Peyer's patch (tissue), 4 donors: ENCODE data around the gene EHD1. TPM values are rescaled to one million over a fixed set of nuclear protein-coding genes. Genes with fewer than 3 reads are reported as not detected.
"Not testable (repeated sequence)": the region's sequence is repeated elsewhere in the genome, so short reads cannot be mapped to it uniquely, and the experiment has no call there.

ENCODE experiments used
- DNase-seq, 3 donors: peaks; one replicate each; pipeline ENCODE4 v3.0.0-alpha.2; 2017 to 2019
- H3K27ac ChIP-seq, 4 donors: fragments of 200-600 bp; sonication (generic); one replicate each; pipeline ENCODE4 v1.5.1; 2016 to 2019
- H3K27me3 ChIP-seq, 2 donors: fragments of 200-600 bp; sonication (generic); one replicate each; pipeline ENCODE4 v1.5.1; 2019
- H3K36me3 ChIP-seq, 3 donors: fragments of 200-600 bp; sonication (generic); one replicate each; pipeline ENCODE4 v1.5.1; 2016 to 2019
- H3K4me1 ChIP-seq, 4 donors: fragments of 200-600 bp; sonication (generic); one replicate each; pipeline ENCODE4 v1.5.1; 2016 to 2019
- H3K4me3 ChIP-seq, 4 donors: fragments of 200-600 bp; sonication (generic); 1 replicate in 3 of 4; 2 replicates in 1 of 4; pipeline ENCODE4 v1.5.1; 2016 to 2019; ENCODE audit warnings: mild to moderate bottlenecking in 1 of 4
- H3K9me3 ChIP-seq, 4 donors: fragments of 200-600 bp; sonication (generic); one replicate each; pipeline ENCODE4 v1.5.1; 2016 to 2019; ENCODE audit warnings: mild to moderate bottlenecking in 1 of 4
- POLR2A ChIP-seq, 2 donors: fragments of 450-650 bp; IDR thresholded peaks; one replicate each; pipeline ENCODE4 v1.5.1; 2017; ENCODE audit warnings: antibody characterized with exemption in 2 of 2, mild to moderate bottlenecking in 2 of 2, moderate library complexity in 2 of 2
- total RNA-seq, 4 donors: library from RNA; depleted of rRNA; stranded (reverse); fragments of >200 nt; gene quantifications; one replicate each; pipeline ENCODE4 v1.1.0, GENCODE V29; 2016
- TF ChIP-seq, protein P1 (sequence below), 6 experiments: fragments of 450-650 bp in 4 of 6; fragments of 200-600 bp in 2 of 6; sonication (generic) in 1 of 6; IDR thresholded peaks; one replicate each; pipeline ENCODE4 v1.5.1; 2017 to 2019; ENCODE audit warnings: antibody characterized with exemption in 6 of 6, mild to moderate bottlenecking in 3 of 6, moderate library complexity in 1 of 6

Gene EHD1
- total RNA-seq, 4 donors from 2014 or later = 56.2 to 185 (median 98.6) TPM

GRCh38 chr11:64846998-64847666 is 31.3 kb downstream of the EHD1 start:
- no peak overlapping the region for H3K4me3 ChIP-seq
- DNase-seq = peak; percentile 92 to 97 (median 96)
- peaks cover 8 to 71% (median 41%) of the 10 kb centered on the region in 4 donors for H3K4me1 ChIP-seq
- no peaks in the 10 kb centered on the region for H3K36me3 ChIP-seq
- H3K27me3 ChIP-seq = no peaks in the 10 kb centered on the region
- peak in 1 of 2 donors; percentile 43 for TF ChIP-seq POLR2A (IDR thresholded peaks at IDR 0.05)
- TF ChIP-seq, protein P1, sequence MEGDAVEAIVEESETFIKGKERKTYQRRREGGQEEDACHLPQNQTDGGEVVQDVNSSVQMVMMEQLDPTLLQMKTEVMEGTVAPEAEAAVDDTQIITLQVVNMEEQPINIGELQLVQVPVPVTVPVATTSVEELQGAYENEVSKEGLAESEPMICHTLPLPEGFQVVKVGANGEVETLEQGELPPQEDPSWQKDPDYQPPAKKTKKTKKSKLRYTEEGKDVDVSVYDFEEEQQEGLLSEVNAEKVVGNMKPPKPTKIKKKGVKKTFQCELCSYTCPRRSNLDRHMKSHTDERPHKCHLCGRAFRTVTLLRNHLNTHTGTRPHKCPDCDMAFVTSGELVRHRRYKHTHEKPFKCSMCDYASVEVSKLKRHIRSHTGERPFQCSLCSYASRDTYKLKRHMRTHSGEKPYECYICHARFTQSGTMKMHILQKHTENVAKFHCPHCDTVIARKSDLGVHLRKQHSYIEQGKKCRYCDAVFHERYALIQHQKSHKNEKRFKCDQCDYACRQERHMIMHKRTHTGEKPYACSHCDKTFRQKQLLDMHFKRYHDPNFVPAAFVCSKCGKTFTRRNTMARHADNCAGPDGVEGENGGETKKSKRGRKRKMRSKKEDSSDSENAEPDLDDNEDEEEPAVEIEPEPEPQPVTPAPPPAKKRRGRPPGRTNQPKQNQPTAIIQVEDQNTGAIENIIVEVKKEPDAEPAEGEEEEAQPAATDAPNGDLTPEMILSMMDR (IDR thresholded peaks at IDR 0.05) = peak; percentile 94 to 99 (median 99)
- no peaks in the 10 kb centered on the region for H3K9me3 ChIP-seq
- H3K27ac ChIP-seq = peak overlapping the region in 3 of 4 donors; percentile 71 to 94 (median 87)

- H3K27me3 ChIP-seq, DNase-seq, H3K36me3 ChIP-seq, H3K4me3 ChIP-seq, H3K9me3 ChIP-seq: not testable (repeated sequence)
- Histone ChIP-seq H3K4me1 (peaks cover 8 to 57% (median 28%) of the 10 kb centered on the region in 4 donors), H3K27ac (peak overlapping the region in 2 of 4 donors; percentile 17 to 35)
Observed at GRCh38 chr11:64845776-64846129, 32.7 kb downstream of the EHD1 start.

GRCh38 chr11:64845129-64845775 is 33.2 kb downstream of the EHD1 start:
- TF ChIP-seq, protein P1 (IDR thresholded peaks at IDR 0.05) = no peak
- TF ChIP-seq POLR2A (IDR thresholded peaks at IDR 0.05) = no peak
- DNase-seq = no peak
- peak overlapping the region; percentile 85 to 96 (median 88) for H3K27ac ChIP-seq
- no peaks in the 10 kb centered on the region for H3K27me3 ChIP-seq
- H3K36me3 ChIP-seq = peaks cover 0 to 5% (median 0%) of the 10 kb centered on the region in 3 donors
- peaks cover 8 to 52% (median 24%) of the 10 kb centered on the region in 4 donors for H3K4me1 ChIP-seq
- peak overlapping the region; percentile 64 to 80 (median 74) for H3K4me3 ChIP-seq
- no peaks in the 10 kb centered on the region for H3K9me3 ChIP-seq

DNA sequence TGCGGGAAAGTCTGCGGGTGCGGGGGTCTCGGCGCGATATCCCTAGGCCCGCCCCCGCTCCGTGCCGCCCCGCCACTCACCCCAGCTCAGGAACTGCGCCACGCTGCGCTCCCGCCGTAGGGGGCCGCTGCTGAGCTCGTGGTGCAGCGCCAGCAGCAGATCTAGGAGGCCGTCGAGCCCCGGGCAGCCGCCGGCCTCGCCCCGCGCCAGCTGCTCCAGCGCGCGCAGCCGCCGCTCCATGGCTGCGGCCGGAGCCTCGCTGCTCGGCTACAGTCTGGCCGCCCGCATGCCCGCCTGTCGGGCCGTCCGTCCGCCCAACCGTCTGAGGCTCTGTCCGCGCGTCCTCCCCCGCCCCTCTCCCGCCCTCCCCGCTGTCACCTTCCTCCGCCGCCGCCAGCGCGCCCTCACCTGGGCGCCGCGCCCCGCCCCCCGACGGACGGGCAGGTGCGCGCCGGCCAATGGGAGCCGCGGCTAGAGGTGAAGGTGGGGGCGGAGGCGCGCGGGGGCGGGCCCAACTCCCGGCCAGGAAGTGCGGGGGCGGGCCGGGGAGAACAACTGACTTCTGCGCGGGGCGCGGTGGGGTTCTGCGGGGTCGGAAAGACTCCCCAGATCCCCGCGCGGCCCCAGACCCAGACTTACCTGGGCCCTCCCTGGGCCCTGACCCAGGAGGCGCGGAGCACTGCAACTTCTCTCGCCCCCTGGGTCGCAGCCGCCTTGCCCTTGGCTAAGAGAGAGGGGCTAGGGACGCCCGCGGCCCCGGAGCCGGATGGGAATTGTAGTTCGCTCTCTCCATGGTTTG is 33.9 kb downstream of the EHD1 start, which contains the start of gene CDC42BPG:
TSS of gene CDC42BPG (minus strand) at position 324 of the 799 bp plus-strand sequence. CDS start at position 240, 84 bp downstream.
- Histone ChIP-seq H3K27me3 (no peaks in the 10 kb centered on the region), H3K9me3 (no peaks in the 10 kb centered on the region), H3K4me3 (peak within 1 kb of the TSS; percentile 64 to 80 (median 74)), H3K4me1 (peaks cover 8 to 45% (median 18%) of the 10 kb centered on the region in 4 donors), H3K27ac (peak within 1 kb of the TSS; percentile 85 to 96 (median 88)), H3K36me3 (peaks cover 0 to 7% (median 0%) of the 10 kb centered on the region in 3 donors)
- DNase-seq = peak; percentile 92 to 95 (median 93)
- peak; percentile 71 to 77 for TF ChIP-seq POLR2A (IDR thresholded peaks at IDR 0.05)
- TF ChIP-seq, protein P1 (IDR thresholded peaks at IDR 0.05) = peak; percentile 50 to 88 (median 74)

GRCh38 chr11:64843686-64844329 is 34.6 kb downstream of the EHD1 start:
- TF ChIP-seq POLR2A (IDR thresholded peaks at IDR 0.05) = no peak
- TF ChIP-seq, protein P1 (IDR thresholded peaks at IDR 0.05) = no peak
- Histone ChIP-seq H3K27me3 (no peaks in the 10 kb centered on the region), H3K36me3 (peaks cover 0 to 14% (median 0%) of the 10 kb centered on the region in 3 donors), H3K27ac (peak overlapping the region; percentile 85 to 96 (median 88)), H3K9me3 (no peaks in the 10 kb centered on the region), H3K4me1 (peaks cover 8 to 38% (median 13%) of the 10 kb centered on the region in 4 donors), H3K4me3 (peak overlapping the region; percentile 64 to 80 (median 74))
- peak in 1 of 3 donors; percentile 53 for DNase-seq
